ENCODE results near the gene KRT24.

The KRT24 gene

DNA sequence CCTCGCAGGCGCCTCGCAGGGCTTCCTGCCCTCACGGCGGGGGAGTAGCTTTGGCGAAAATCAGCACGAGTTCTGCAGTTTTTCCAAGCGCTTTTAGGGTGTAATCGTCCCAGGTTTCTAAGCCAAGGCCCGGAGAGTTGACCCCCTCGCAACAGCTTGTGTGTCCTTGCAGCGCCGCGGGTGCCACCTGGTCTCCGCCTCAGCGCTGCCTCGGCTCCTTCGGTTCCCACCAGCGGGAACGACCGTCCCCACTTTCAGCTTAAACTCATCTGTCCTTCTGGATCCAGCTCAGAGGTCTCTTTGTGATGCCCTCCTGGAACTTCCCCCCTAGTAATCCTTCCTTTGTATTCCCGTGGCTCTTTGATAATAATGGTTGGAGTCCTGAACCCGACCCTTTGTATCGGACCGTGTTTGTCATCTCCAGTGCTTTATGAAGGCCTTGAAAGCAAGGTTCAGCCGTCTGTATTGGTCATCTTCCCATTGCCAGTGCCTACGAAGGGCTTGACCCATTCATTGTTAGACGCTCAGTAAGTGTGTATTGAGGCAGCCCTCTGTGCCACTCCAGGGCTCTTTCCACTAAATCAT lies 55.1 kb downstream of the KRT24 start:
- in situ Hi-C loops (cut with HindIII; ENCODE audit: low sequenced_read_pairs) = no loop called here
- H3K4me3 ChIP-seq (ENCODE audit: low read depth, low read length) = peak overlapping the region; percentile 96
- no peak for DNase-seq (ENCODE audit: low read depth)
- TF ChIP-seq, protein P1, sequence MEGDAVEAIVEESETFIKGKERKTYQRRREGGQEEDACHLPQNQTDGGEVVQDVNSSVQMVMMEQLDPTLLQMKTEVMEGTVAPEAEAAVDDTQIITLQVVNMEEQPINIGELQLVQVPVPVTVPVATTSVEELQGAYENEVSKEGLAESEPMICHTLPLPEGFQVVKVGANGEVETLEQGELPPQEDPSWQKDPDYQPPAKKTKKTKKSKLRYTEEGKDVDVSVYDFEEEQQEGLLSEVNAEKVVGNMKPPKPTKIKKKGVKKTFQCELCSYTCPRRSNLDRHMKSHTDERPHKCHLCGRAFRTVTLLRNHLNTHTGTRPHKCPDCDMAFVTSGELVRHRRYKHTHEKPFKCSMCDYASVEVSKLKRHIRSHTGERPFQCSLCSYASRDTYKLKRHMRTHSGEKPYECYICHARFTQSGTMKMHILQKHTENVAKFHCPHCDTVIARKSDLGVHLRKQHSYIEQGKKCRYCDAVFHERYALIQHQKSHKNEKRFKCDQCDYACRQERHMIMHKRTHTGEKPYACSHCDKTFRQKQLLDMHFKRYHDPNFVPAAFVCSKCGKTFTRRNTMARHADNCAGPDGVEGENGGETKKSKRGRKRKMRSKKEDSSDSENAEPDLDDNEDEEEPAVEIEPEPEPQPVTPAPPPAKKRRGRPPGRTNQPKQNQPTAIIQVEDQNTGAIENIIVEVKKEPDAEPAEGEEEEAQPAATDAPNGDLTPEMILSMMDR (IDR thresholded peaks at IDR 0.05; ENCODE audit: low read depth, low read length, missing control alignments) = no peak
